Stimulated activated CD8-positive, alpha-beta memory T cell treated with anti-CD3 and anti-CD28 coated beads, Interleukin-12 subunit alpha, Interleukin-12 subunit beta, amount 100 ng/mL, for 4 hours (primary cell): ENCODE results near the gene TIMP2.
A peak's percentile ranks its signal among the peaks of the same experiment; 100 is the strongest.

Source experiments
- DNase-seq: peaks from one replicate; pipeline ENCODE4 v3.0.0-alpha.2; 2020; ENCODE audit warnings: low read depth

TIMP2 gene

GRCh38 chr17:78812855-78813254 lies 112.3 kb downstream of the TIMP2 start:
- no peak for DNase-seq

- no peak for DNase-seq
These were observed 117.0 kb downstream of the TIMP2 start for GRCh38 chr17:78808163-78808562.

- peak; percentile 44 for DNase-seq
These were observed 118.7 kb downstream of the TIMP2 start for GRCh38 chr17:78806451-78806850.

GRCh38 chr17:78805301-78805700 lies 119.9 kb downstream of the TIMP2 start:
- DNase-seq: peak; percentile 51

- DNase-seq: no peak
These were observed 120.4 kb downstream of the TIMP2 start for GRCh38 chr17:78804777-78805176.

GRCh38 chr17:78803186-78803845 lies 121.9 kb downstream of the TIMP2 start:
- no peak for DNase-seq
